Erythroblast (primary cell): ENCODE results near the gene PLEKHH2.

Source experiments
- GATA1 ChIP-seq: IDR thresholded peaks from 2 replicates; pipeline ENCODE4 v1.6.1; 2011; ENCODE audit warnings: low read depth, mild to moderate bottlenecking, control low read depth, low read length, moderate library complexity
- POLR2A ChIP-seq: IDR thresholded peaks from 2 replicates; pipeline ENCODE4 v1.6.1; 2011; ENCODE audit warnings: mild to moderate bottlenecking, low read length

DNA sequence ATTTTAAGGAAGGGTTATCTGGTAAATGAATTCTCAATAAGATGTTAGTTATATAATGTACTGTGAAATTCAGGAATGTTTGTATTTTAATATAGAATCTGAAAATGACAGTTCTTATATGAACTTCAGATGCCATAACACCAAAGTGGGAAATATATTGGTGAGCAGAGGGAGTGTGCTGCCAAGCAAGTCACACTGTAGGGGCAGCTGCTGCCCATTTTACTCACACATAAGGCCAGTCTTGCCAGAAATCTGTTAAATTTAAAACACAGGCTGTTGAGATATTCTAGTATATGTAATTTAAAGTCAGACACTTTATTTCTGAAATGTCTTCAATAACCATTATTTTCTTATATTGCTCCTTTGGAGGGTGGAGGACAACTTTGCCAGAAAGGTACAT lies 73.8 kb downstream of the PLEKHH2 start:
- no peak for TF ChIP-seq POLR2A
- no peak for TF ChIP-seq GATA1
